Pancreas (tissue), 10 donors: ENCODE data around the gene DCP1B. TPM values are rescaled to one million over a fixed set of nuclear protein-coding genes. Genes with fewer than 3 reads are reported as not detected.

Source experiments
- ATAC-seq, 4 donors: fragments of 200-7000 bp; cut with Tn5 transposase; one replicate each; pipeline versions ENCODE4 v1.8.0 to v1.9.1; 2020; ENCODE audit warnings: mild to moderate bottlenecking in 4 of 4, moderate library complexity in 4 of 4
- DNase-seq, 6 donors: peaks; one replicate each; pipeline ENCODE4 v3.0.0-alpha.2; 2020
- FAIRE-seq: peaks from 2 replicates; lab custom pipeline; 2012; peaks lifted over from hg19 to GRCh38; lab: Jason Lieb, UNC
- H3K27ac ChIP-seq, 4 donors: fragments of 200-600 bp; sonication (generic); 1 replicate in 3 of 4; 2 replicates in 1 of 4; pipeline versions ENCODE4 v1.5.0 to v1.8.0; 2020
- H3K27me3 ChIP-seq, 4 donors: fragments of 200-600 bp; one replicate each; pipeline ENCODE4 v1.8.0; 2021
- H3K36me3 ChIP-seq, 3 donors: fragments of 200-600 bp; sonication (generic) in 1 of 3; one replicate each; pipeline versions ENCODE4 v1.5.0 to v1.8.0; 2020 to 2021
- H3K4me1 ChIP-seq, 3 donors: fragments of 200-600 bp; one replicate each; pipeline ENCODE4 v1.8.0; 2021
- H3K4me3 ChIP-seq, 4 donors: fragments of 200-600 bp; sonication (generic) in 2 of 4; one replicate each; pipeline versions ENCODE4 v1.5.0 to v1.8.0; 2020 to 2021
- H3K9me3 ChIP-seq, 4 donors: fragments of 200-600 bp; one replicate each; pipeline ENCODE4 v1.8.0; 2021
- WGBS, 2 donors: extraction: QIAGEN DNeasy Blood & Tissue Kit; methylation state at CpG; one replicate each; pipeline ENCODE4 v1.1.7; 2013; 5-methylcytosine and 5-hydroxymethylcytosine counted together
- intact Hi-C, 3 donors: fragments of 100-400 bp; cut with DNase I; formaldehyde crosslinking; loops; one replicate each; pipeline versions ENCODE4 v1.11.1 to v1.14.2; 2022
- polyA plus RNA-seq, 2 donors: library from polyadenylated mRNA; stranded (reverse); fragments of 200-250 nt; gene quantifications; one replicate each; pipeline ENCODE4 v1.2.3, GENCODE V29; 2013
- total RNA-seq, 6 donors: library from RNA; stranded (reverse); fragmentation: NEBNext Ultra II Directional in 4 of 6; extraction: Animal tissue kit (Norgen Biotek cat#: 25700) in 4 of 6; gene quantifications; one replicate each; pipeline versions ENCODE4 v1.2.1 to v1.2.4, GENCODE V29; 2021 to 2023
- TF ChIP-seq, protein P1 (sequence below), 4 donors: fragments of 200-600 bp; sonication (generic) in 3 of 4; IDR thresholded peaks; one replicate each; pipeline versions ENCODE4 v1.5.0 to v1.8.0; 2021; ENCODE audit warnings: antibody characterized with exemption in 4 of 4
- donor health status: healthy with polysubstance abuse.
- donor health status: DM: no; HTN: no; CAD: no; lungs with moderate emphysema.
- donor health status: DM: no; HTN: no; CAD: no.
- donor health status: control.
- donor health status: control.
- donor health status: Bipolar disorder and iron deficiency.
- donor health status: DM: yes; HTN: yes; CAD: no.
- donor health status: DM: no; HTN: no; CAD: no.
- donor health status: DM: no; HTN: no; CAD: no.
- donor health status: DM: yes; HTN: yes; CAD: no.

The DCP1B gene
- total and polyA plus RNA-seq, 8 donors = 3.4 to 7.5 (median 6.6) TPM

DNA sequence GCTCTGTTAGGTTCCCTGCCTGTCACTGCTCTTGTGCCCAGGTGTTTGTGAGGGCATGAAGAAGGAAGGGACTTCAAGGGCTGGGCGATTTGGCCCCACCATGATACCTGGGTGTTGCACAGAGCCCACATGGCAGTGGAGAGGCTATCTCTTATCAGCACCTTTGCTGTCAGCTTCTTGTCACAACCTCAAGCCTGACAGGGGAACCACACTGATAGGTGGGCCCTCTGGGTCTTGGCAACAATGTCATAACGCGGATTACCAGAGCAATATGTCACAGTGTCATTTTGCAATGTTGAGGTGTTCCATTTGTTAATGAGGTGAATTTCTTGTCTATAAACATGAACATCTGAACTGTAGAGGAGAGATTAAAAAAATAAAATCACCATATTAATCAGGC is 25.6 kb upstream of the DCP1B start:
- ATAC-seq = no peak
- WGBS, 2 donors = 82 to 84% methylated on average over 3 of the region's 3 CpGs
- H3K27ac ChIP-seq = no peak overlapping the region

DNA sequence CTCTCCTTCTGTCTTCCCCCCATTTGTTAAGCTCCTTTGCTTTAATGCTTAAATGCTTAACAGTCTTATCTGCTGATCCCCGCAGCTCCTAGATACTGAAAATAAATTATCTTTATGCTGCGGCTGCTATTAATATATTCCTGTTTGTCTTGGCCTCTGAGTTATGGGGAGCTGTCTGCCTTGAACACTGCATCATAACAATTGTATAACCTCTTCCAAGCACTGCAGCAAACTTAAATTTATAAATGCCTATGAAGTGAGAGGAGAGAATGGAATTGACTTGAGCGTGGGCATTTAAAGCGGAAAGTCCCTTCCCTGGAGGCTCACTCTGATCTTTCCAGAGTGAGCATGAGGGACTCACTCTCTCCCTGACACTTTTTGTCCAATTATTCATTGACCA is 23.1 kb upstream of the DCP1B start:
- no peaks in the 10 kb centered on the region for H3K9me3 ChIP-seq
- no peak for DNase-seq
- intact Hi-C loops = no loop called here
- ATAC-seq = no peak
- no peak for FAIRE-seq
- no peaks in the 10 kb centered on the region for H3K4me1 ChIP-seq
- no peaks in the 10 kb centered on the region for H3K27me3 ChIP-seq
- no peaks in the 10 kb centered on the region for H3K36me3 ChIP-seq
- 44 to 46% methylated on average over 4 of the region's 4 CpGs for WGBS, 2 donors
- no peak overlapping the region for H3K27ac ChIP-seq
- TF ChIP-seq, protein P1, sequence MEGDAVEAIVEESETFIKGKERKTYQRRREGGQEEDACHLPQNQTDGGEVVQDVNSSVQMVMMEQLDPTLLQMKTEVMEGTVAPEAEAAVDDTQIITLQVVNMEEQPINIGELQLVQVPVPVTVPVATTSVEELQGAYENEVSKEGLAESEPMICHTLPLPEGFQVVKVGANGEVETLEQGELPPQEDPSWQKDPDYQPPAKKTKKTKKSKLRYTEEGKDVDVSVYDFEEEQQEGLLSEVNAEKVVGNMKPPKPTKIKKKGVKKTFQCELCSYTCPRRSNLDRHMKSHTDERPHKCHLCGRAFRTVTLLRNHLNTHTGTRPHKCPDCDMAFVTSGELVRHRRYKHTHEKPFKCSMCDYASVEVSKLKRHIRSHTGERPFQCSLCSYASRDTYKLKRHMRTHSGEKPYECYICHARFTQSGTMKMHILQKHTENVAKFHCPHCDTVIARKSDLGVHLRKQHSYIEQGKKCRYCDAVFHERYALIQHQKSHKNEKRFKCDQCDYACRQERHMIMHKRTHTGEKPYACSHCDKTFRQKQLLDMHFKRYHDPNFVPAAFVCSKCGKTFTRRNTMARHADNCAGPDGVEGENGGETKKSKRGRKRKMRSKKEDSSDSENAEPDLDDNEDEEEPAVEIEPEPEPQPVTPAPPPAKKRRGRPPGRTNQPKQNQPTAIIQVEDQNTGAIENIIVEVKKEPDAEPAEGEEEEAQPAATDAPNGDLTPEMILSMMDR (IDR thresholded peaks at IDR 0.05) = no peak
- H3K4me3 ChIP-seq = no peak overlapping the region

More for the DNA sequence above, 25.6 kb upstream of the DCP1B start:
- TF ChIP-seq, protein P1 (IDR thresholded peaks at IDR 0.05) = no peak
- FAIRE-seq (no peak), DNase-seq (no peak)
- intact Hi-C loops = loop anchor here in 1 of 3 donors (10.0 kb wide), 1 partner anchor 225 kb away; no protein-coding TSS in a partner anchor
- no peaks in the 10 kb centered on the region for H3K9me3 ChIP-seq
- no peaks in the 10 kb centered on the region for H3K4me1 ChIP-seq
- H3K36me3 ChIP-seq = no peaks in the 10 kb centered on the region
- no peak overlapping the region for H3K4me3 ChIP-seq
- H3K27me3 ChIP-seq = no peaks in the 10 kb centered on the region

DNA sequence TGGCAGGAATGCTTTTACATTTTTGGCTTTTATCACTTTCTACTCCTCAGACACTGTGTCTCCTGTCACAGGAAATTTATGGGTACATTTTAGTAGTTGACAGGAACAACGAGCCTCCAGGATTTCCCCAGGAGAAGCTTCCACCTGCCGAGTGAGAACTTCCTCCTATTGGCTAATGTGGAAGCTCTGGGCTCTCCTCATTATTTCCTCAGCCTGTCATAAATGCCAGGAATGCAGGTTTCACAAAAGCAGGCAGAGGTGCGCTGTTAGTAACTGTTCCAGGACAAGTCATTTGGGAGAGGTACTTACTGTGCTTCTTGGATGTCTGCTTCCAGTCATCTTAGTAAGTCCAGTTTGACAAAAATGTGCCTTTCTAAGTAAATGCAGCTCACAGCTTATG is 19.1 kb upstream of the DCP1B start:
- TF ChIP-seq, protein P1 (IDR thresholded peaks at IDR 0.05) = no peak
- intact Hi-C loops = no loop called here
- DNase-seq = no peak
- whole genome bisulfite sequencing, 2 donors = 22 to 29% methylated on average over 3 of the region's 3 CpGs
- FAIRE-seq = no peak
- Histone ChIP-seq H3K4me1 (no peaks in the 10 kb centered on the region), H3K4me3 (no peak overlapping the region), H3K27ac (no peak overlapping the region), H3K9me3 (no peaks in the 10 kb centered on the region), H3K36me3 (no peaks in the 10 kb centered on the region), H3K27me3 (no peaks in the 10 kb centered on the region)
- peak in 2 of 4 donors; percentile 35 to 43 for ATAC-seq

DNA sequence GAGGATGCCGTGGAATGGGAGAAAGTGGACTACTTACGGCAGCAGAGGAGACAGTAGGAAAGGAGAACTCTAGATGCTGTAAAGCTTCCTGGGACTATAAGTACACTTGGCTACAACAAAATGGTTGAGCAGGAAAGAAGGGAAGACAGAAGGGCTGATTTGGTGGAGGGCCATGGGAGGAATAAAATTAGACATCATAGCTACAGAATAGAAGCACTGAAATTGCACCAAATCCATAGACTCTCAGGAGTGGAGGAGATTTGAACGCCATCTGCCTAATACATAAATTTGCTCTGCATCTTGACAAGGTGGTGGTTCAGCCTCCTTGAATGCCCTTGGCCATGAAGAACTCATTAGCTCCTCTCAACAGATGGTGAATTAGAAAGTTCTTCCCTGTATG is 16.3 kb upstream of the DCP1B start:
- Histone ChIP-seq H3K27ac (no peak overlapping the region), H3K36me3 (no peaks in the 10 kb centered on the region), H3K4me1 (no peaks in the 10 kb centered on the region), H3K9me3 (no peaks in the 10 kb centered on the region), H3K27me3 (no peaks in the 10 kb centered on the region), H3K4me3 (no peak overlapping the region)
- FAIRE-seq (no peak), ATAC-seq (no peak), DNase-seq (no peak)
- intact Hi-C loops = no loop called here
- WGBS, 2 donors = 80 to 89% methylated on average over 3 of the region's 3 CpGs
- TF ChIP-seq, protein P1 (IDR thresholded peaks at IDR 0.05) = no peak

DNA sequence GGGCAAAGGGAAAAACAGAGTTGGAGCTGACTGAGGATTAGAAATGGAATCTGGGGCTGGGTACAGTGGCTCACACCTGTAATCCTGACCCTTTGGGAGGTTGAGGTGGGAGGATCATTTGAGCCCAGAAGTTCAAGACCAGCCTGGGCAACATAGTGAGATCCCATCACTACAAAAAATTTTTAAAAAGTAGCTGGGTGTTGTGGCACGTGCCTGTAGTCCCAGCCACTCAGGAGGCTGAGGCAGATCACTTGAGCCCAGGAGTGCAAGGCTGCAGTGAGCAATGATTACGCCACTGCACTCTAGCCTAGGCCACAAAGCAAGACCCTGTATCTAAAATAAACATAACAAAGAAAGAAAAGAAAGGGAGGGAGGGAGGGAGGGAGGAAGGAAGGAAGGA is 14.9 kb upstream of the DCP1B start:
- TF ChIP-seq, protein P1 (IDR thresholded peaks at IDR 0.05) = no peak
- H3K27ac ChIP-seq = no peak overlapping the region
- intact Hi-C loops = no loop called here
- no peaks in the 10 kb centered on the region for H3K27me3 ChIP-seq
- WGBS, 2 donors = 63 to 77% methylated on average over 2 of the region's 2 CpGs
- H3K36me3 ChIP-seq = no peaks in the 10 kb centered on the region
- no peaks in the 10 kb centered on the region for H3K9me3 ChIP-seq
- H3K4me1 ChIP-seq = no peaks in the 10 kb centered on the region
- H3K4me3 ChIP-seq = no peak overlapping the region
- DNase-seq (no peak), ATAC-seq (no peak), FAIRE-seq (no peak)
